ENCODE data around the gene SPTBN5.

Gene SPTBN5

GRCh38 chr15:41901431-41901830, 7.6 kb upstream of the SPTBN5 start:
- DNase-seq = no peak

GRCh38 chr15:41900526-41901380, 6.9 kb upstream of the SPTBN5 start:
- DNase-seq = no peak

DNA sequence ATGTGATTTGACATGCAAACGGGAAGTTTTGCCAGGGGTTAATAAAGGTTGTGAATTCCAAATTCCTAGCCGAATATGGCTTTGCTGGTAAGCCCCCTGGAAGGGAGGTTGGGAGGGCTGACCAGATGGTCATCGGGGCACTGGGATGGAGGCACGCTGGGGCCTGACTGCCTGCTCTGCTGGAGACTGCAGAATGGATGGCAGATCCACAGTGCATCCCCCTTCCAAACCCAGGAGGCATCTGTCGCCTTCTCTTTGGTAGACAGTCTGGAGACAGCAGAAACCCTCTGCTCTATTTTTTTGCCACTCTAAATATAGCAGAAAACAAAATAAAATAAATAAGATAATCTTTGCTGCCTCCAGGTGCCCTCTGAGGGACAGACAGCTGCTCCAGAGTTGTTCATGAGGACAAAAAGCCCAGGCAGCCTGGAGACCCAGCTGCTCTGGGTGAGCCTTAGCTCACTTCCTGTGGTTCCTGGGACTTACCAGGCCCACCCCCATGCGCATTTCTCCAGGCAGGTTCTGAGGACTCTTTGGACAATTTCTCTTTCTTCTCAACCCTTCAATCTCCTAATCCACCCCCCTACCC, 6.1 kb upstream of the SPTBN5 start:
- DNase-seq = no peak

- DNase-seq = no peak
Measured at GRCh38 chr15:41897363-41897799, 3.5 kb upstream of the SPTBN5 start.

- no peak for DNase-seq
Measured at GRCh38 chr15:41896566-41896965, 2.7 kb upstream of the SPTBN5 start.

GRCh38 chr15:41895957-41896356, 2.1 kb upstream of the SPTBN5 start:
- no peak for DNase-seq

DNA sequence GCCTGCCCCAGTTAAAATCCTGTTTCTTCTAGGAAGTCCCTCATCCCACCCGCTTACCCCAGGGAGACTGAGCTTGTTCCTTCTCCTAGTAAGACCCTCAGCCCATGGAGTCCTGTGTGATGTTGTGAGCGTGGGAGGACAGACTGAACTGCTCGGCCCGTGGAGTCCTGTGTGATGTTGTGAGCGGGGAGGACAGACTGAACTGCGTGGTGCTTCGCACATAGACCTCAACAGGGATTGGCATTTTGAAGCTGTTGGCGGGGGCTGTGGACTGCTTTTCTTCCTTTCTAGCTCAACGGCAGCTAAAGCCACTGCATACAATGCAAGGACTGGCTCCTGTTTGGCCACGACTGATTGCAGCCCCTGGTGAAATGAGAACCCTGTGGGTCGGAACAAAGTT, 1.6 kb upstream of the SPTBN5 start:
- no peak for DNase-seq

DNA sequence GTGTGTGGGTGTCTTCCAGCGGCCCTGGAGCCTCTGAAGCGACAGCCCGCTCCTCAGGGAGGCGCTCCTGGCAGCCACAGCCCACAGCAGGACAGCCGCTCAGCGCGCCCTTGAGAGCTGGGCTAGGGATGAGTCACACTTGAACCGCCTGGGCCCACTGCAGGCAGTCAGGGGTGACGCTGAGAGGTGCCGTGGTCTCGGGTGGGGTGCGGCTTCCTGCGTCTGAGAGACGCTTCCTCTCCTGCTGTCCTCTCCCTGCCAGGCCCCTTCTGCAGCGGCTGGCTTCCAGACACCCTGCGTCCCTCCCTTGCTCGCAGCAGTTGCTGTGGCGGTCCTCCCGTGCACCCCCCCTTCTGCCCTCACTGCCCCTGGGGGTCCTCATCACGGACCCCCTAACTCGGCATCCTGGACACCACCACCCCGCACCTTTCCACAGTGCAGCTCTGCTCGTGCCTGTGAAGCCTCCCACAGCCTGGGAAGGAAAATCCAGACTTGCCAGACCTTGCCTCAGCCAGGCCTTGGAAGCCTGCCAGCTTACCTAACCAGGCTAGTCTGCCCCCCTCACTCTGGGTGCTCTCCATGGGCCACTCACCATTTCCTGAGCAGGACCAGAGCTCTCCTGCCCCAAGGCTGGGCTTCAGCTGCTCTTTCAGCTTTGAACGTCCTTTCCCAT, 1.1 kb upstream of the SPTBN5 start:
- peak; percentile 80 to 83 for DNase-seq

- DNase-seq = no peak
Measured at GRCh38 chr15:41894251-41894790, 468 bp upstream of the SPTBN5 start.

DNA sequence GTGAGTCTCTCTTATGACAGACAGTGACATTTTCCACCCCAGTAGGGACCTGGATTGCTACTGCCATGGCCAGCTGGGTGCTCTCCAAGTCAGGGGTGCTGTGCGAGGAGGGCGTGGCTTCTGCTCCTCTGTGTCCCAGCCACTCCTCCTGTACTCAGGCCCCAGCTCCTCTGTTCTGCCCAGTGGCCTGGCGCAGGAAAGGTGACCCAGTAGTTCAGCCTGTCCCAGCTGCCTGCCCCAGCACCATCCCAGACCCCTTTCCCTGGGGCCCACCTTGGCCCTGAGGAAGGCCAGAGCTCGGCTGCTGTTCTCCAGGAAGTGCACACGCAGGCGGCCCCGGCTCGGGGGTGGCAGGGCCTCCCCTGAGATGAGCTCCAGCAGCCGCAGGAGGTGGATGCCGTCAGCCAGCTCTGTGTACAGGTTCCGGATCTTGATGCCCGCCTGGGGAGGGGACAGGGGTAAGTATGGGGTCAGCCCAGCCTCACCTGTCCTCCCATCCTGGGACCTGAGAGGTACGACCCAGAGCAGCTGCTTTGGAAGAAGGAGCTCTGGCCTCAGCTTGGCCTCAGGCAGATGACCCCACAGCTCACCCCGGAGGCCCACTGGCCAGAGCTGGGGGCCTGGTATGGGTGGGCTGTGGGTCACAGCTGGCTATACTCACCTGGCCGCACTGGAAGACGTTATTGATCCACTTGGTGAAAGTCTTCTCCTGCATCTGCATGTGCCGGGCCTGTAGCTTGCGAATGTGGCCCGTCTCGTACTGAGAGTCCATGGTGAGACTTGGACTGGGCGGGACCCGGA, 1.0 kb downstream of the SPTBN5 start:
- DNase-seq = peak in 1 of 2 donors; percentile 21

- no peak for DNase-seq
Measured at GRCh38 chr15:41891946-41892345, 1.9 kb downstream of the SPTBN5 start.

- DNase-seq = no peak
Measured at GRCh38 chr15:41891226-41891625, 2.6 kb downstream of the SPTBN5 start.

GRCh38 chr15:41890050-41890690, 3.7 kb downstream of the SPTBN5 start:
- DNase-seq = no peak

DNA sequence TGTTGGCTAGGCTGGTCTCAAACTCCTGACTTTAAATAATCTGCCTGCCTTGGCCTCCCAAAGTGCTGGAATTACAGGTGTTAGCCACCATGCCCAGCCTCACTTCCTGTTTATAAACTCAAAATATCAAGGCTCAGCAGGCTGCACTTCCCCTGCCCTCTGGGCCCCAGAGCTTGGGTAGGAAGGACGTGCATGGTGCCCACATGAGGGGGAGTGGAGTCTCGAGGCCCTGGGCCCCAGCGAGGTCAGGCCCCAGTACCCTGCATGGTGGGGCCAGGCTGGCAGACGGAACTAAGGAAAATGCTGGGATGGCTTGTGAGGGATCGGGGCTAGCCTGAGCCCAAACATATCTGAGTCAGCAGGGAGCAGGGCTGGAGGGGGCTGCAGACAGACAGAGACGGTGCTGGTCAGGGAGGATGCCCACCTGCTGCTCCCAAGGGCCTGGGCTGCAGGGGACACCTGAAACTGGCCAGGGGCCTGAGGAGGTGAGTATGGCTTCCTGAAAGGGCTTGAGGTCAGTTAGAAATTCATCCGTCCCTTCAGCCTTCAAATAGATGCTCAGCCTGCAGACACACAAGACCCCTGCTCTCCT, 5.1 kb downstream of the SPTBN5 start:
- no peak for DNase-seq

DNA sequence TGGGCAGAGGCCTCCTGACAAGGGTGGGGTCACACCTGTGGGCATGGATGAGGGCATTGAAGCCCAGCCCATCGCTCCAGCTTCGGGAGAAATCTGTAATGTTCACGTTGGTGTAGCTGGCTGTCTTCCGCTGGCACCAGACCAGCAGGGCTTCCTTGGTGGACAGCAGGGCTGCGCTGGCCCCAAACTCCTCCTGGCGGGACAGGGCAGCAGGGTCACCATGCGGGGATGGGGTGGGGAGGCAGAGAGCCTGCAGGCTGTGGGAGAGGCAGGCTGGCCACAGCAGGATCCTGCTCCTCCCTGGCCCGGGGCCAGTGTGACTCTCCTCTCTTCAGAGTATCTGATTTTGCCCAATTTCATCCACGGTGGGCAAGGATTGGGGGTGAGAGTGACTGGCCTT, 6.0 kb downstream of the SPTBN5 start:
- DNase-seq = no peak

GRCh38 chr15:41887161-41887560, 6.7 kb downstream of the SPTBN5 start:
- DNase-seq = no peak

DNA sequence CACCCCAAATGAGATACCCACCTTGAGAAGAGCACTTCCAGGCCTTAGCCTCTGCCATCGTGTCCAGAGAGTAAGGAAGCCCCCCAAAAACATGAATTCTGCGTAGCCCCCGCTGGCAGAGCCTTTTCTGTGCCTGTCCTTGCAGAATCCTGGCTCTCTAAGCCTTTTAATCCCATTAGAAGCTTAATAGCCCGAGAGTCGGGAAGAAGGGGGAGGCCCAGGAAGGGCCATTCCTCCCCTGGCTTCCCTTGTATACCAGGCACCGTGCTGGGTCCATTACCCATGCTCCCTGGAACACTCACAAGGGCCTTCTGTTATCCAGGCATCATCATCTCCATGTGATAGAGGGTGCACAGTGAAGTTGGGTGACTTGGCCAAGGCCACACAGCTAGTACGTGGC, 7.1 kb downstream of the SPTBN5 start:
- DNase-seq = no peak

GRCh38 chr15:41885841-41886240, 8.0 kb downstream of the SPTBN5 start:
- no peak for DNase-seq

DNA sequence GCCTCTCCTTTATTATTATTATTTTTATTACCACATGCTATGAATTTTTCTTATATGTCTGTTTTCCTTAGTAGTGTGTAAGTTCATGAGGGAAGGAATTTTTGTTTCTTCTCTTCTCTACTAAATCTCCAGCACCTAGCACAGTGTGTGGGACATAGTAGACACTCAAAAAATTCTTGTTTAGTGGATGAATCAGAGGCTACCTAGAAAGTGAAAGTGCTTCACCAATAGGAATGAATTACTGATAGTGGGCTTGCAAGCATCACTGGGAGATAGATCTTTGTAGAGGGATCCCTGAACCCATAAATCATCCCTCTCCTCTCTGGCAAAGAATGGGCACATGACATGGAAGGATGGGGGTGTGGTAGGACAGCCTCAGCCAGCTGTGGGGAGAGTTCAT, 8.5 kb downstream of the SPTBN5 start:
- no peak for DNase-seq

GRCh38 chr15:41884458-41884857, 9.4 kb downstream of the SPTBN5 start:
- no peak for DNase-seq

DNA sequence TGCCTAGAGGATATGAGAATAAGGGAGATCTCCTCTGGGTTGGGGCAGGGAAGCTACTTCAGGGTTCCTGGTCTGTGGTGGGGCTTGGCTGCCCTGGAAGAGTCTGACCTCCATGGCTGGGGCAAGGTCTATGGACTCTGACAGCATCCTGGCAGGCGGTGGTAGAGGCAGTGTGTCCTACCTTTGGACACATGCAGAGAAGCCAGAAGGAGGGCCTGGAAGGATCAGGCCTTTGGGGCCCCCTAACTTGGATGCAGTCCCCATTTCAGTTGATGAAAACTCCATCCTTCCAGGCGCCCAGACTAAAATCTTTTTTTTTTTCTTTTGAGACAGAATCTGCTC, 10.4 kb downstream of the SPTBN5 start:
- DNase-seq = no peak

Data from activated CD4-positive, alpha-beta T cell treated with anti-CD3 and anti-CD28 coated beads for 4 hours (primary cell).